HL-60 (cell line): ENCODE data around the gene KCNN4.

Experiments used
- DNase-seq, 2 experiments: peaks; one replicate each; pipeline ENCODE4 v3.0.0-alpha.2; 2010 to 2020; ENCODE audit warnings: low read depth in 1 of 2, low spot score in 1 of 2
- H3K27ac ChIP-seq: fragments of 250-450 bp; sonication (Bioruptor Pico); replicated peaks from 2 replicates; pipeline ENCODE4 v1.5.1; 2020; ENCODE audit warnings: mild to moderate bottlenecking, moderate library complexity
- H3K27me3 ChIP-seq: fragments of 250-450 bp; sonication (Bioruptor Pico); 2 replicates; pipeline ENCODE4 v1.5.1; 2021; ENCODE audit warnings: mild to moderate bottlenecking, moderate library complexity; ENCODE audit not compliant: insufficient read depth, poor library complexity, severe bottlenecking
- H3K4me3 ChIP-seq: replicated peaks from 2 replicates; pipeline ENCODE4 v1.5.1; 2011; ENCODE audit warnings: mild to moderate bottlenecking, control low read depth, low read length; ENCODE audit not compliant: insufficient read depth
- GABPA ChIP-seq: IDR thresholded peaks from 2 replicates; pipeline ENCODE4 v1.6.1; 2012; ENCODE audit warnings: low read depth
- POLR2AphosphoS5 ChIP-seq: IDR thresholded peaks from 2 replicates; pipeline ENCODE4 v1.6.1; 2012; ENCODE audit warnings: low read depth
- SPI1 ChIP-seq: IDR thresholded peaks from 2 replicates; pipeline ENCODE4 v1.6.1; 2012; ENCODE audit warnings: low read depth, mild to moderate bottlenecking, borderline replicate concordance
- TF ChIP-seq, protein P1 (sequence below): IDR thresholded peaks from 2 replicates; pipeline ENCODE4 v1.6.1; 2012; ENCODE audit warnings: low read depth; ENCODE audit not compliant: insufficient replicate concordance
- TF ChIP-seq, protein P2 (sequence below): IDR thresholded peaks from one replicate; pipeline ENCODE4 v1.5.1; 2011; ENCODE audit warnings: low read length, control low read depth, inconsistent platforms; ENCODE audit not compliant: insufficient read depth

KCNN4 gene

DNA sequence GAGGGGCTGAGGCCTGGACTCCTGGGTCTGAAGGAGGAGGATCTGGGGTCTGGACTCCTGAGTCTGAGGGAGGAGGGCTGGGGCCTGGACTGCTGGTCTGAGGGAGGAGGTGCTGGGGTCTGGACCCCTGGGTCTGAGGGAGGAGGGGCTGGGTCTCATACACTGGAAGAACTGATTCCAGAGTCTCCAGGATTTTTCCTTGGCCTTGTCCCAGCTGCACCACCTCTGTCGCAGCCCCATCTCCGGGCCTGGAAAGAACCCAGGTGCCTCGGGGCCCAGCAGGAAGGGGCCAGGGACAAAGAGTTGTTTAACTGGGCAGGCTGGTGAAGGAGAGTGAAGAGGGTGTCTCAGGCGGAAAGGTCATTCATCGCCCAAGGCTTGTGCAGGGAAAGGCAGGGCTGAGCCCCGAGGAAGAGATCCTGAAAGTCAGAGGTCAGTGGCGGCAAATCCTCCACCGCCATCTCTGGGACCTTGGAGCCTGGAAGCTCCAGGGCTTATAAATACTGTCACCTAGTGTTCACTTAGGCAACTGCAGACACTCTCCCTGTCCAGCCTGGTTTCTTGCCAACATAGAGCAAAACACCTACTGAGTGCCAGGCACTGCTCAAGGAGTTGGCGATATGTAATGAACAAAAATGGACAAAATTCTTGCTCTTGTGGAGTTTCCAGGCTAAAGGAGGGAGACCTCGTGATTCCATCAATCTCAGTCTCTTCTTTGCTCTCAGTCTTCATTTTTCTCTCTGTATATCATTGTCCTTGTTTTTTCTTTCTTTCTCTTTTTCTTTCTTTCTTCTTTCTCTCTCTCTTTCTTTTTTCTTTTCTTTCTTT is 4.4 kb upstream of the KCNN4 start:
- Histone ChIP-seq H3K27ac (0 out of 2 replicates have a peak overlapping the region, but pooled peaks have one; percentile 8), H3K27me3 (no peaks in the 10 kb centered on the region), H3K4me3 (no peak overlapping the region)
- peak in 1 of 2 experiments; percentile 70 for DNase-seq
- TF ChIP-seq GABPA (no peak), POLR2AphosphoS5 (no peak), SPI1 (no peak)
- TF ChIP-seq, protein P1, sequence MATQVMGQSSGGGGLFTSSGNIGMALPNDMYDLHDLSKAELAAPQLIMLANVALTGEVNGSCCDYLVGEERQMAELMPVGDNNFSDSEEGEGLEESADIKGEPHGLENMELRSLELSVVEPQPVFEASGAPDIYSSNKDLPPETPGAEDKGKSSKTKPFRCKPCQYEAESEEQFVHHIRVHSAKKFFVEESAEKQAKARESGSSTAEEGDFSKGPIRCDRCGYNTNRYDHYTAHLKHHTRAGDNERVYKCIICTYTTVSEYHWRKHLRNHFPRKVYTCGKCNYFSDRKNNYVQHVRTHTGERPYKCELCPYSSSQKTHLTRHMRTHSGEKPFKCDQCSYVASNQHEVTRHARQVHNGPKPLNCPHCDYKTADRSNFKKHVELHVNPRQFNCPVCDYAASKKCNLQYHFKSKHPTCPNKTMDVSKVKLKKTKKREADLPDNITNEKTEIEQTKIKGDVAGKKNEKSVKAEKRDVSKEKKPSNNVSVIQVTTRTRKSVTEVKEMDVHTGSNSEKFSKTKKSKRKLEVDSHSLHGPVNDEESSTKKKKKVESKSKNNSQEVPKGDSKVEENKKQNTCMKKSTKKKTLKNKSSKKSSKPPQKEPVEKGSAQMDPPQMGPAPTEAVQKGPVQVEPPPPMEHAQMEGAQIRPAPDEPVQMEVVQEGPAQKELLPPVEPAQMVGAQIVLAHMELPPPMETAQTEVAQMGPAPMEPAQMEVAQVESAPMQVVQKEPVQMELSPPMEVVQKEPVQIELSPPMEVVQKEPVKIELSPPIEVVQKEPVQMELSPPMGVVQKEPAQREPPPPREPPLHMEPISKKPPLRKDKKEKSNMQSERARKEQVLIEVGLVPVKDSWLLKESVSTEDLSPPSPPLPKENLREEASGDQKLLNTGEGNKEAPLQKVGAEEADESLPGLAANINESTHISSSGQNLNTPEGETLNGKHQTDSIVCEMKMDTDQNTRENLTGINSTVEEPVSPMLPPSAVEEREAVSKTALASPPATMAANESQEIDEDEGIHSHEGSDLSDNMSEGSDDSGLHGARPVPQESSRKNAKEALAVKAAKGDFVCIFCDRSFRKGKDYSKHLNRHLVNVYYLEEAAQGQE = peak; percentile 41
- TF ChIP-seq, protein P2, sequence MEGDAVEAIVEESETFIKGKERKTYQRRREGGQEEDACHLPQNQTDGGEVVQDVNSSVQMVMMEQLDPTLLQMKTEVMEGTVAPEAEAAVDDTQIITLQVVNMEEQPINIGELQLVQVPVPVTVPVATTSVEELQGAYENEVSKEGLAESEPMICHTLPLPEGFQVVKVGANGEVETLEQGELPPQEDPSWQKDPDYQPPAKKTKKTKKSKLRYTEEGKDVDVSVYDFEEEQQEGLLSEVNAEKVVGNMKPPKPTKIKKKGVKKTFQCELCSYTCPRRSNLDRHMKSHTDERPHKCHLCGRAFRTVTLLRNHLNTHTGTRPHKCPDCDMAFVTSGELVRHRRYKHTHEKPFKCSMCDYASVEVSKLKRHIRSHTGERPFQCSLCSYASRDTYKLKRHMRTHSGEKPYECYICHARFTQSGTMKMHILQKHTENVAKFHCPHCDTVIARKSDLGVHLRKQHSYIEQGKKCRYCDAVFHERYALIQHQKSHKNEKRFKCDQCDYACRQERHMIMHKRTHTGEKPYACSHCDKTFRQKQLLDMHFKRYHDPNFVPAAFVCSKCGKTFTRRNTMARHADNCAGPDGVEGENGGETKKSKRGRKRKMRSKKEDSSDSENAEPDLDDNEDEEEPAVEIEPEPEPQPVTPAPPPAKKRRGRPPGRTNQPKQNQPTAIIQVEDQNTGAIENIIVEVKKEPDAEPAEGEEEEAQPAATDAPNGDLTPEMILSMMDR = peak; percentile 100

GRCh38 chr19:43784241-43784980 is 3.6 kb upstream of the KCNN4 start:
- Histone ChIP-seq H3K27me3 (no peaks in the 10 kb centered on the region), H3K27ac (no peak overlapping the region; the same call in 1 of the 2 replicates), H3K4me3 (no peak overlapping the region)
- no peak for TF ChIP-seq SPI1
- TF ChIP-seq, protein P1 = no peak
- no peak for TF ChIP-seq GABPA
- no peak for TF ChIP-seq POLR2AphosphoS5
- TF ChIP-seq, protein P2 = no peak
- peak in 1 of 2 experiments; percentile 55 for DNase-seq

DNA sequence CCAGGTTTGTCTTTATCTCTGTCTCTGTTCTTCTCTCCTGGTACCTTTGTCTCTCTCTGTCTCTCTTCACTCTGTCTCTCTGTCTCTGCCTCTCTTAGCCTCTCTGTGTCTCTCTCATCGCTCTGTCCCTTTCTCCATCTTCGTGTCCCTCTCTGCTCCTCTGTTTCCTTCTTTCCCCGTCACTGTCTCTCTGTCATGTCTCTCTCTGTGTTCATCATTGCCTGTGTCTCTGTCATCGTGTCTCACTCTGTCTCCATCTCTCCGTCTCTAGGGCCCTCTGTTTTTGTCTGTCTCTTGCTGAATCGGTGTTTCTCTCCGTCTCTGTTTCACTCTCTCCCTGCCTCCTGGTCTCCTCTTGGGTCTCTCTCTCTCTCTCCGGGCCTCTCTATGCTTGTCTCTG is 2.9 kb upstream of the KCNN4 start:
- H3K4me3 ChIP-seq = no peak overlapping the region
- no peak for DNase-seq
- TF ChIP-seq, protein P2 = no peak
- TF ChIP-seq, protein P1 = no peak
- TF ChIP-seq POLR2AphosphoS5 = no peak
- TF ChIP-seq GABPA = no peak
- no peak overlapping the region for H3K27ac ChIP-seq
- H3K27me3 ChIP-seq = no peaks in the 10 kb centered on the region
